ENCODE measurements around the gene TTC3.

GRCh38 chr21:37192019-37192418 is 119.0 kb downstream of the TTC3 start:
- TF ChIP-seq EZH2 (IDR thresholded peaks at IDR 0.05; ENCODE audit: borderline replicate concordance, insufficient read depth, low read length, poor library complexity, severe bottlenecking) (no peak), CTCF (IDR thresholded peaks at IDR 0.05; ENCODE audit: poor library complexity, severe bottlenecking) (no peak), POLR2AphosphoS5 (IDR thresholded peaks at IDR 0.05) (no peak), TAF1 (IDR thresholded peaks at IDR 0.05; ENCODE audit: low read depth) (no peak), RAD21 (conservative IDR thresholded peaks at IDR 0.05) (no peak), REST (IDR thresholded peaks at IDR 0.05; ENCODE audit: borderline replicate concordance) (no peak), SMC3 (conservative IDR thresholded peaks at IDR 0.05; ENCODE audit: poor library complexity) (no peak), EP300 (conservative IDR thresholded peaks at IDR 0.05; ENCODE audit: poor library complexity, severe bottlenecking) (no peak)

All from neural cell (in vitro differentiated cells).